Measurements from ENCODE around the gene APLP1. TPM values are rescaled to one million over a fixed set of nuclear protein-coding genes. Genes with fewer than 3 reads are reported as not detected.
A peak's percentile ranks its signal among the peaks of the same experiment; 100 is the strongest.

The APLP1 gene
- polyA plus RNA-seq, 2 of the 4 experiments (the other 2 are of a cell fraction) = 54.7 to 60.4 TPM

GRCh38 chr19:35882114-35882832, 13.9 kb downstream of the APLP1 start (continued):
- TF ChIP-seq PHF8 (IDR thresholded peaks at IDR 0.05; ENCODE audit: borderline replicate concordance, low read depth) (no peak), CHD4 (IDR thresholded peaks at IDR 0.05; ENCODE audit: borderline replicate concordance) (no peak), SMC3 (IDR thresholded peaks at IDR 0.05) (peak; percentile 98), EHF (CRISPR knock-in tag; IDR thresholded peaks at IDR 0.05) (no peak), TP53 (CRISPR knock-in tag; IDR thresholded peaks at IDR 0.05) (no peak), CTCF (IDR thresholded peaks at IDR 0.05) (peak; percentile 98), NR3C1 (IDR thresholded peaks at IDR 0.05) (no peak), JUN (IDR thresholded peaks at IDR 0.05) (no peak), RCOR1 (IDR thresholded peaks at IDR 0.05; ENCODE audit: low read depth, low read length) (no peak), RAD21 (conservative IDR thresholded peaks at IDR 0.05 in 1 of 2, IDR thresholded peaks at IDR 0.05 in 1 of 2) (peak; percentile 96 to 97), CHD2 (IDR thresholded peaks at IDR 0.05; ENCODE audit: low read length, partially characterized antibody) (no peak), FOSL2 (IDR thresholded peaks at IDR 0.05) (no peak), FOSL2 (CRISPR knock-in tag; IDR thresholded peaks at IDR 0.05) (no peak), RFX5 (IDR thresholded peaks at IDR 0.05) (no peak), PBX3 (IDR thresholded peaks at IDR 0.05) (no peak), ZSCAN20 (CRISPR knock-in tag; IDR thresholded peaks at IDR 0.05) (no peak), ESRRA (IDR thresholded peaks at IDR 0.05; ENCODE audit: borderline replicate concordance, low read length) (no peak), ELK1 (IDR thresholded peaks at IDR 0.05; ENCODE audit: low read depth, low read length) (no peak), MAFK (IDR thresholded peaks at IDR 0.05; ENCODE audit: partially characterized antibody) (no peak)

GRCh38 chr19:35883882-35884281, 15.5 kb downstream of the APLP1 start:
- no peak for ATAC-seq
- CTCF ChIA-PET = interaction anchor here (0.6 to 17.6 kb wide), 18 partner anchors 10 to 393 kb away, joined by 3 to 402 read pairs (median 5); partner anchors contain the start of genes APLP1 and THAP8

More at GRCh38 chr19:35883882-35884281, 15.5 kb downstream of the APLP1 start:
- no peak overlapping the region for H3K27ac ChIP-seq
- 7% methylated on average over 2 of the region's 2 CpGs for WGBS (ENCODE audit: missing lambda C conversion rate)
- DNase-seq (ENCODE audit: low read depth in 1 of 2, low spot score in 1 of 2) (no peak), FAIRE-seq (peak; percentile 87)
- TF ChIP-seq ATOH8 (CRISPR knock-in tag; IDR thresholded peaks at IDR 0.05; ENCODE audit: low read depth) (0 out of 2 replicates have a peak, but pooled peaks have one; percentile 14), FOSB (CRISPR knock-in tag; IDR thresholded peaks at IDR 0.05) (0 out of 2 replicates have a peak, but pooled peaks have one; percentile 26), HES2 (IDR thresholded peaks at IDR 0.05) (no peak), BHLHE40 (IDR thresholded peaks at IDR 0.05; ENCODE audit: low read depth, low read length) (no peak), HOXB5 (CRISPR knock-in tag; IDR thresholded peaks at IDR 0.05) (no peak), E2F6 (IDR thresholded peaks at IDR 0.05; ENCODE audit: borderline replicate concordance, low read depth) (no peak), ZFP36 (IDR thresholded peaks at IDR 0.05; ENCODE audit: borderline replicate concordance, partially characterized antibody) (no peak), SREBF2 (IDR thresholded peaks at IDR 0.05) (no peak), FOSL2 (IDR thresholded peaks at IDR 0.05) (no peak), FOSL2 (CRISPR knock-in tag; IDR thresholded peaks at IDR 0.05) (no peak)
- no peaks in the 10 kb centered on the region for H3K9me3 ChIP-seq
- POLR2A ChIA-PET = interaction anchor here (0.6 to 0.7 kb wide), 3 partner anchors 11 to 47 kb away, joined by 3 to 5 read pairs (median 3); no protein-coding TSS in a partner anchor
- H3K4me3 ChIP-seq = no peak overlapping the region
- peaks cover 7% of the 10 kb centered on the region for H3K4me1 ChIP-seq
- H3K4me2 ChIP-seq = no peak overlapping the region
